Uterus (tissue), 4 donors: ENCODE results near the gene TRIP4. TPM values are rescaled to one million over a fixed set of nuclear protein-coding genes. Genes with fewer than 3 reads are reported as not detected.

Experiments used
- DNase-seq, 2 donors: peaks; one replicate each; pipeline ENCODE4 v3.0.0-alpha.2; 2019 to 2020
- H3K27ac ChIP-seq, 2 donors: fragments of 200-600 bp; sonication (generic); 1 replicate in 1 of 2; 2 replicates in 1 of 2; pipeline ENCODE4 v1.5.1; 2016 to 2018
- H3K27me3 ChIP-seq, 2 donors: fragments of 200-600 bp; sonication (generic); one replicate each; pipeline ENCODE4 v1.5.1; 2018 to 2019; ENCODE audit warnings: control low read depth in 1 of 2
- H3K36me3 ChIP-seq, 2 donors: fragments of 200-600 bp; sonication (generic); one replicate each; pipeline ENCODE4 v1.5.1; 2019; ENCODE audit warnings: control low read depth in 1 of 2
- H3K4me1 ChIP-seq, 2 donors: fragments of 200-600 bp; sonication (generic); one replicate each; pipeline ENCODE4 v1.5.1; 2018 to 2019; ENCODE audit warnings: control low read depth in 1 of 2
- H3K4me3 ChIP-seq, 2 donors: fragments of 200-600 bp; sonication (generic); 1 replicate in 1 of 2; 2 replicates in 1 of 2; pipeline ENCODE4 v1.5.1; 2018 to 2019; ENCODE audit warnings: mild to moderate bottlenecking in 1 of 2
- H3K9me3 ChIP-seq, 2 donors: fragments of 200-600 bp; sonication (generic); one replicate each; pipeline ENCODE4 v1.5.1; 2019; ENCODE audit warnings: control low read depth in 1 of 2
- POLR2A ChIP-seq, 2 donors: fragments of 450-650 bp; IDR thresholded peaks; one replicate each; pipeline ENCODE4 v1.6.1; 2016; ENCODE audit warnings: antibody characterized with exemption in 2 of 2, mild to moderate bottlenecking in 1 of 2, moderate library complexity in 1 of 2
- intact Hi-C: fragments of 100-400 bp; cut with DNase I; formaldehyde crosslinking; loops from one replicate; pipeline ENCODE4 v1.15.1; 2023; ENCODE audit warnings: low total_unique reads
- total RNA-seq, 4 donors: library from RNA; depleted of rRNA in 3 of 4; stranded (reverse); fragments of >200 nt in 3 of 4; gene quantifications; one replicate each; pipeline versions ENCODE4 v1.1.0 to v1.2.4, GENCODE V29; 2014 to 2023
- TF ChIP-seq, protein P1 (sequence below), 4 experiments: fragments of 200-600 bp in 2 of 4; fragments of 450-650 bp in 2 of 4; sonication (generic) in 2 of 4; IDR thresholded peaks; one replicate each; pipeline ENCODE4 v1.5.1; 2016 to 2019; ENCODE audit warnings: antibody characterized with exemption in 4 of 4, mild to moderate bottlenecking in 2 of 4, moderate library complexity in 1 of 4
- donor health status: DM: yes; HTN: yes; CAD: no.

TRIP4 gene
- total RNA-seq, result 10 to 100 TPM in 3 of 4 donors, 1 to 10 TPM in 1; 1.2 to 24.1 (median 20.3) TPM

DNA sequence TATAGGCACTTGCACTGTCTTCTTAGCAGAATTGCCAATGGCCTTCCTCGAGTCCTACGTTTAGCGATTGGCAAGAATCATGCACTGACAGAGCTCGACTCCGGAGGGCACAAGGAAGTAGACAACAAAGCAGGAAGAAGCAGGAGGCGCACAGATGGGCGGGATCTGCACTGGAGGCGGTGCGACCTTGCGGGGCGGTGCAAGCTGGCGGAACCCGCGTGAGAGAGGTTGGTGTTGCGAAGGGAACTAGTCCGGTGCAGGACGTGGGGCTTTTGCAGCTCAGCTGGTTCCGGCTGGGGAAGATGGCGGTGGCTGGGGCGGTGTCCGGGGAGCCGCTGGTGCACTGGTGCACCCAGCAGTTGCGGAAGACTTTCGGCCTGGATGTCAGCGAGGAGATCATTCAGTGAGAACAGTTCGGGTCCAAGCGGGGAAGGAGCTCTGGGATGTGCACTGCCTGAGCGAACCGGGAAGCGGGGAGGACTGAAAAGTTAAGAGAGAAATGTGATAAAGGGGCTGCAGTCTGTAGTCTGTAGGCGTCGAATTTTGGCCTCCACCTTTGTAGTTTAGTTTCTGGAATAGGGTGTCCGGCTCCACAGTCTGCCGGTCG is at the start of gene TRIP4:
Gene TRIP4 (plus strand): TSS at position 275 of the 607 bp plus-strand sequence. CDS start 28 bp downstream, at position 303.
- H3K9me3 ChIP-seq, result no peaks in the 10 kb centered on the region
- H3K27me3 ChIP-seq, result no peaks in the 10 kb centered on the region
- H3K27ac ChIP-seq, result peak within 1 kb of the TSS; percentile 73 to 78
- peak; percentile 91 to 93 for DNase-seq
- intact Hi-C loops, result no loop called here
- H3K36me3 ChIP-seq, result no peaks in the 10 kb centered on the region
- peak within 1 kb of the TSS; percentile 58 to 61 for H3K4me3 ChIP-seq
- TF ChIP-seq, protein P1, sequence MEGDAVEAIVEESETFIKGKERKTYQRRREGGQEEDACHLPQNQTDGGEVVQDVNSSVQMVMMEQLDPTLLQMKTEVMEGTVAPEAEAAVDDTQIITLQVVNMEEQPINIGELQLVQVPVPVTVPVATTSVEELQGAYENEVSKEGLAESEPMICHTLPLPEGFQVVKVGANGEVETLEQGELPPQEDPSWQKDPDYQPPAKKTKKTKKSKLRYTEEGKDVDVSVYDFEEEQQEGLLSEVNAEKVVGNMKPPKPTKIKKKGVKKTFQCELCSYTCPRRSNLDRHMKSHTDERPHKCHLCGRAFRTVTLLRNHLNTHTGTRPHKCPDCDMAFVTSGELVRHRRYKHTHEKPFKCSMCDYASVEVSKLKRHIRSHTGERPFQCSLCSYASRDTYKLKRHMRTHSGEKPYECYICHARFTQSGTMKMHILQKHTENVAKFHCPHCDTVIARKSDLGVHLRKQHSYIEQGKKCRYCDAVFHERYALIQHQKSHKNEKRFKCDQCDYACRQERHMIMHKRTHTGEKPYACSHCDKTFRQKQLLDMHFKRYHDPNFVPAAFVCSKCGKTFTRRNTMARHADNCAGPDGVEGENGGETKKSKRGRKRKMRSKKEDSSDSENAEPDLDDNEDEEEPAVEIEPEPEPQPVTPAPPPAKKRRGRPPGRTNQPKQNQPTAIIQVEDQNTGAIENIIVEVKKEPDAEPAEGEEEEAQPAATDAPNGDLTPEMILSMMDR (IDR thresholded peaks at IDR 0.05), result peak in 3 of 4 experiments; percentile 22 to 29 (median 23)
- TF ChIP-seq POLR2A (IDR thresholded peaks at IDR 0.05), result peak in 1 of 2 donors; percentile 54
- no peaks in the 10 kb centered on the region for H3K4me1 ChIP-seq

DNA sequence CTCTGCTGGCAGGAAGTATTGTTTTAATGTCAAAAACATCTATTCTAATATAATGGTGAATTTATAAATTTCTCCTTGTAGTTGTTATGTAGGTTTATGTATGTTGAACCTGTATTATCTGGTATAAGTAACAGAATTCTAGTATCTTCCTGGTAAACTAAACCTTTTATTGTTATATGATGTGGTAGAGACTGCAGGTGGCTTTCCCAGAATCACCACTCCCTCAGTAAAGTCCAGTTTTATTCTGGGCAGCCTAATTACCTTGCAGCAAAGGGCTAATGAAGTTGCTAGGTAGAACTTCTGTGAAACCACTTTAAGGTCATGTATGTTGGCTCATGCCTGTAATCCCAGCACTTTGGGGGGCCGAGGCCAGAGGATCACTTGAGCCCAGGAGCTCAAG is 47.3 kb upstream of the TRIP4 start:
- H3K9me3 ChIP-seq, result no peaks in the 10 kb centered on the region
- H3K4me1 ChIP-seq, result no peaks in the 10 kb centered on the region
- intact Hi-C loops, result no loop called here
- H3K4me3 ChIP-seq, result no peak overlapping the region
- H3K27me3 ChIP-seq, result no peaks in the 10 kb centered on the region
- no peak for TF ChIP-seq POLR2A (IDR thresholded peaks at IDR 0.05)
- TF ChIP-seq, protein P1 (IDR thresholded peaks at IDR 0.05), result no peak
- no peak for DNase-seq
- H3K36me3 ChIP-seq, result no peaks in the 10 kb centered on the region
- H3K27ac ChIP-seq, result no peak overlapping the region

DNA sequence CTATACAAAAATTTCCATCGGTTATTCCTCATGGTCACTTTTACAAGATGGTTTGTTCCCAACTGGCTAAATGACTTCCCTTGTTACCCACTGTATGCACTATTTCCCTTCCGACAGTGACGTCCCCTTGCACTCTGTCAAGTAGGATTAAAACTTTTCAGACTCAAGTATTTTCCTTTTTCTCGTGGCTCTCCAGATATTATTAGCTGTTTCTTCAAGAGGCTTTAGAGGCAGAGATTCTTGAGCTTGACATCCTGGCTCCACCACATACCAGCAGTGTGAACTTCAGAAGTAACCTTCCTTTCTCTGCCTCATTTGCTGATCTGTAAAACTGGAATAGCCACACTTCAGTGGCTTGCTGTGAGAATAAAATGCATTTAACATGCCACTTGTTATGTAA is 45.7 kb upstream of the TRIP4 start:
- no peak for TF ChIP-seq POLR2A (IDR thresholded peaks at IDR 0.05)
- TF ChIP-seq, protein P1 (IDR thresholded peaks at IDR 0.05), result no peak
- H3K36me3 ChIP-seq, result no peaks in the 10 kb centered on the region
- no peaks in the 10 kb centered on the region for H3K27me3 ChIP-seq
- H3K4me3 ChIP-seq, result no peak overlapping the region
- H3K9me3 ChIP-seq, result no peaks in the 10 kb centered on the region
- no peak for DNase-seq
- H3K27ac ChIP-seq, result no peak overlapping the region
- intact Hi-C loops, result no loop called here
- no peaks in the 10 kb centered on the region for H3K4me1 ChIP-seq

DNA sequence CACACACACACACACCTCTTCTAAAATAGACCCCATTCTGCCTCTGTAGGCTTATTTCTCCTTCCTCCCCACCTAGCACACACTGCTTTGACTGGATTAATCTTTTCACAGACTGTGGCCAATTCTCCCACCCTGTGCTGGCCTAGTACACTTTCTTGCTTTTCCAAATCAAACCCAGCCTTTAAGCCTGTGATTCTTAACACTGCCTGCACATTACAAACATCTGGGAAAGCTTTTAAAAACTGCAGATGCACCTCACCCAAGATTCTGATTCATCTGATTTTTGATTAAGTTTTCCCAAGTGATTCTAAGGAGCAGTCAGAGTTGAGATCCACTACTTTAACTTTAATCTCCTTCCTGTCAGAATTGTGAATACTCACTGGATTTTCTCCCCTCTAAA is 44.4 kb upstream of the TRIP4 start:
- Histone ChIP-seq H3K27me3 (no peaks in the 10 kb centered on the region), H3K4me1 (no peaks in the 10 kb centered on the region), H3K36me3 (no peaks in the 10 kb centered on the region), H3K27ac (no peak overlapping the region), H3K4me3 (no peak overlapping the region), H3K9me3 (no peaks in the 10 kb centered on the region)
- TF ChIP-seq, protein P1 (IDR thresholded peaks at IDR 0.05), result no peak
- no peak for TF ChIP-seq POLR2A (IDR thresholded peaks at IDR 0.05)
- intact Hi-C loops, result no loop called here
- no peak for DNase-seq

DNA sequence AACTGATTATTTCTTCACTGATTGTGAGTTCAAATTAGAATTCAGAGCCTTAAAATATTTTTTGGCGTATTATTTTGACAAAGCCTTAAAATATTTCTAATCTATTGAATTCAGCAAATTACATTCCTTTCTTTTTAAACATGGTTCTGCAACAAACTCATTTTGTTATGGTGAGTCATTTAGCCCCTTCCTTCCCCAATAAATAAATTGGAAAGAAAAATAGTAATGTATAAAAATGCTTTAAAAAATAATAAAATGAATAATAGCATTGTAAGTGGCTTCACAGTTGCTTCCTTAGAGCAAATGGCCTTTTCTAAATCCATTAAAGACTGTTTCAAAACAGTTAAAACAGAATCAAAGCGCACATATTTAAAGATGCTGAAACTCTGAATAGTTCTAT is 43.8 kb upstream of the TRIP4 start:
- Histone ChIP-seq H3K27ac (no peak overlapping the region), H3K4me1 (no peaks in the 10 kb centered on the region), H3K36me3 (no peaks in the 10 kb centered on the region), H3K9me3 (no peaks in the 10 kb centered on the region), H3K27me3 (no peaks in the 10 kb centered on the region), H3K4me3 (no peak overlapping the region)
- DNase-seq, result no peak
- intact Hi-C loops, result no loop called here
- TF ChIP-seq POLR2A (IDR thresholded peaks at IDR 0.05), result no peak
- TF ChIP-seq, protein P1 (IDR thresholded peaks at IDR 0.05), result no peak
